ENCODE measurements around the gene RPS6KA4. TPM values are rescaled to one million over a fixed set of nuclear protein-coding genes. Genes with fewer than 3 reads are reported as not detected.
A peak's percentile ranks its signal among the peaks of the same experiment; 100 is the strongest.

RPS6KA4 gene
- total and polyA plus RNA-seq, 4 experiments from 2014 or later, result 6.7 to 38.7 (median 23.2) TPM

DNA sequence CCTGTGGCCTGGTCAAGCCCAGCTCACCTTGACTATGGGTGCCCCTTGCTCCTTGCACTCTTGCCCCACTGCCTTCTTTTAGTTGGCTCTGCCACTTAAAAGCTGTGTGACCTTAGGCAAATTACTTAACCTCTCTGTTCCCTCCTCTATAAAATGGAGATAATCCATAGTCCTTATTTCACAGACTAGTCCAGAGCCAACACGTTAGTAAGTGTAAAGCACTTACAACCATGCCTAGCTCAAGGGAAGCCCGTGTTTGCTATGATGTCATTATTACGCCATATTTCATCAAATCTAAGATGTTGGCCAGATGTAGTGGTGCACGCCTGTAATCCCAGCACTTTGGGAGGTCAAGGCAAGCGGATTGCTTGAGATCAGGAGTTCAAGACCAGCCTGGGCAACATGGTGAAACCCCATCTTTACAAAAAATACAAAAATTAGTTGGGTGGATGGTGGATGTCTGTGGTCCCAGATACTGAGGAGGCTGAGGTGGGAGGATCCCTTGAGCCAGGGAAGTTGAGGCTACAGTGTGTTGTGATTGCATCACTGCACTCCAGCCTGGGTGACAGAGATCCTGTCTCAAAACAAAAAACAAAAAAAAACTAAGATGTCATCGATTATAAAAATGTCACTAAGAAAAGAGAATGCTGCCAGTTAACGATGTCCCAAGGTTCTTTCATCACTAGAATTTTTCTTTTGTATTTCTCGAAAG is 21.3 kb upstream of the RPS6KA4 start:
- DNase-seq, result no peak
- intact Hi-C loops (cut with micrococcal nuclease), result no loop called here
- CTCF ChIA-PET (ENCODE audit: partially characterized antibody), result interaction anchor here (1.2 to 1.7 kb wide), 2 partner anchors 17 to 20 kb away, joined by 3 to 7 read pairs; partner anchors contain the start of genes PRDX5 and TRMT112
- POLR2A ChIA-PET (ENCODE audit: partially characterized antibody), result interaction anchor here (0.6 to 9.7 kb wide), 3 partner anchors 15 to 222 kb away, joined by 3 to 153 read pairs (median 3); partner anchors contain the start of genes PRDX5 and TRMT112
- Mint-ChIP-seq H3K27ac (peak overlapping the region in 5 of 7 donors; percentile 42 to 72 (median 60)), H3K36me3 (peaks cover 12 to 33% of the 10 kb centered on the region in 2 donors), H3K4me3 (peak overlapping the region in 2 of 8 donors; percentile 17 to 20), H3K27me3 (no peaks in the 10 kb centered on the region), H3K9me3 (no peaks in the 10 kb centered on the region), H3K4me1 (peaks cover 19 to 45% (median 32%) of the 10 kb centered on the region in 4 donors)
- H3K9me3 ChIP-seq (ENCODE audit: control insufficient read depth in 1 of 2, low read length in 2 of 2), result no peaks in the 10 kb centered on the region
- no peaks in the 10 kb centered on the region for H3K36me3 ChIP-seq (ENCODE audit: insufficient read depth, low read length)
- no peaks in the 10 kb centered on the region for H3K27me3 ChIP-seq (ENCODE audit: insufficient read depth, low read length)
- H3K27ac ChIP-seq (ENCODE audit: low read depth, low read length), result peak overlapping the region; percentile 81
- H3K4me1 ChIP-seq (ENCODE audit: insufficient read depth, low read length), result peaks cover 37% of the 10 kb centered on the region
- no peak overlapping the region for H3K4me3 ChIP-seq (ENCODE audit: low read length in 2 of 2)

DNA sequence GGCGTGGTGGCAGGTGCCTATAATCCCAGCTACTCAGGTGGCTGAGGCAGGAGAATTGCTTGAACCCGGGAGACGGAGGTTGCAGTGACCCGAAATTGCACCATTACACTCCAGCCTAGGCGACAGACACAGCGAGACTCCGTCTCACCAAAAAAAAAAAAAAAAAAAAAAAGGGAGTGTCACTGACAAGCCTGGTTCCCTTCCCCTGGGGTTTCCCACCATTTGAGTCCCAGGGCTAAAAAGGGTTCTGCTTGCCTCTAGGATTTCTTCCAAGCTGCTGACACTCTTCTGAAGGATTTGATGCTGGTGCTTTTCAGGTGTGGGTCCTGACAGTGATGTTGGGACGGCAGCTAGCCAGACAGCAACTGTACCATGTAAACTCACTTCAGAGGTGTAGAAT is 20.2 kb upstream of the RPS6KA4 start:
- Mint-ChIP-seq H3K4me3 (peak overlapping the region; percentile 81 to 93 (median 86)), H3K36me3 (peaks cover 12 to 33% of the 10 kb centered on the region in 2 donors), H3K27ac (peak overlapping the region; percentile 88 to 99 (median 96)), H3K9me3 (no peaks in the 10 kb centered on the region), H3K4me1 (peaks cover 19 to 46% (median 34%) of the 10 kb centered on the region in 4 donors), H3K27me3 (no peaks in the 10 kb centered on the region)
- ChIA-PET POLR2A (ENCODE audit: partially characterized antibody) (interaction anchor here (0.6 to 9.7 kb wide), 4 partner anchors 20 to 223 kb away, joined by 3 to 153 read pairs (median 26); partner anchors contain the start of genes PRDX5, RPS6KA4 and TRMT112), CTCF (ENCODE audit: partially characterized antibody) (interaction anchor here (1.7 kb wide), 1 partner anchor 21 kb away, joined by 7 read pairs; the partner anchor contains the start of genes PRDX5 and TRMT112)
- Histone ChIP-seq H3K27me3 (ENCODE audit: insufficient read depth, low read length) (no peaks in the 10 kb centered on the region), H3K27ac (ENCODE audit: low read depth, low read length) (peak overlapping the region; percentile 81), H3K9me3 (ENCODE audit: control insufficient read depth in 1 of 2, low read length in 2 of 2) (no peaks in the 10 kb centered on the region), H3K36me3 (ENCODE audit: insufficient read depth, low read length) (peaks cover 5% of the 10 kb centered on the region), H3K4me1 (ENCODE audit: insufficient read depth, low read length) (peaks cover 44% of the 10 kb centered on the region), H3K4me3 (ENCODE audit: low read length in 2 of 2) (no peak overlapping the region)
- intact Hi-C loops (cut with micrococcal nuclease), result no loop called here
- DNase-seq, result no peak

DNA sequence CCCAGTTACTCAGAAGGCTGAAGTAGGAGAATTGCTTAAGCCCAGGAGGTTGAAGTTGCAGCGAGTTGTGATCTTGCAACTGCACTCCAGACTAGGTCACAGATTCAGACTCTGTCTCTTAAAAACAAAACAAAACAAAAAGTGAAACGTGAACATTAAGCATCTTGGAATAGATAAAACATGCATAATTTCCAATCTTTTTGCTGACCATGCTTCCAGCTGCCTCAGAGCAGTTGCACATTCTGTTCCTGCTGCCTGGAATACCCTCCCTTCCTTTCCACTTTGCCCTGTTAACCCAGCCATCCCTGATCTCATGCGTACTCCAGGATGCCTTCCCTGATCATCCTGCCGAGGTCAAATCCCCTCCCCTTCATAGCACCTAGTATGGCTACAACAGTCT is 19.7 kb upstream of the RPS6KA4 start:
- Histone ChIP-seq H3K4me3 (ENCODE audit: low read length in 2 of 2) (peak overlapping the region; percentile 57 to 81), H3K4me1 (ENCODE audit: insufficient read depth, low read length) (peaks cover 44% of the 10 kb centered on the region), H3K36me3 (ENCODE audit: insufficient read depth, low read length) (peaks cover 11% of the 10 kb centered on the region), H3K27ac (ENCODE audit: low read depth, low read length) (peak overlapping the region; percentile 81), H3K27me3 (ENCODE audit: insufficient read depth, low read length) (no peaks in the 10 kb centered on the region), H3K9me3 (ENCODE audit: control insufficient read depth in 1 of 2, low read length in 2 of 2) (no peaks in the 10 kb centered on the region)
- Mint-ChIP-seq H3K9me3 (no peaks in the 10 kb centered on the region), H3K4me1 (peaks cover 18 to 46% (median 34%) of the 10 kb centered on the region in 4 donors), H3K36me3 (peaks cover 12 to 32% of the 10 kb centered on the region in 2 donors), H3K27me3 (no peaks in the 10 kb centered on the region), H3K27ac (peak overlapping the region; percentile 88 to 99 (median 96)), H3K4me3 (peak overlapping the region; percentile 81 to 93 (median 86))
- no peak for DNase-seq
- intact Hi-C loops (cut with micrococcal nuclease), result no loop called here
- ChIA-PET CTCF (ENCODE audit: partially characterized antibody) (interaction anchor here (4.9 kb wide), 1 partner anchor 22 kb away, joined by 40 read pairs; the partner anchor contains the start of genes PRDX5 and TRMT112), POLR2A (ENCODE audit: partially characterized antibody) (interaction anchor here (1.1 to 9.7 kb wide), 10 partner anchors 8 to 133 kb away, joined by 3 to 153 read pairs (median 4); partner anchors contain the start of genes FERMT3, PRDX5, RPS6KA4 and TRMT112)

DNA sequence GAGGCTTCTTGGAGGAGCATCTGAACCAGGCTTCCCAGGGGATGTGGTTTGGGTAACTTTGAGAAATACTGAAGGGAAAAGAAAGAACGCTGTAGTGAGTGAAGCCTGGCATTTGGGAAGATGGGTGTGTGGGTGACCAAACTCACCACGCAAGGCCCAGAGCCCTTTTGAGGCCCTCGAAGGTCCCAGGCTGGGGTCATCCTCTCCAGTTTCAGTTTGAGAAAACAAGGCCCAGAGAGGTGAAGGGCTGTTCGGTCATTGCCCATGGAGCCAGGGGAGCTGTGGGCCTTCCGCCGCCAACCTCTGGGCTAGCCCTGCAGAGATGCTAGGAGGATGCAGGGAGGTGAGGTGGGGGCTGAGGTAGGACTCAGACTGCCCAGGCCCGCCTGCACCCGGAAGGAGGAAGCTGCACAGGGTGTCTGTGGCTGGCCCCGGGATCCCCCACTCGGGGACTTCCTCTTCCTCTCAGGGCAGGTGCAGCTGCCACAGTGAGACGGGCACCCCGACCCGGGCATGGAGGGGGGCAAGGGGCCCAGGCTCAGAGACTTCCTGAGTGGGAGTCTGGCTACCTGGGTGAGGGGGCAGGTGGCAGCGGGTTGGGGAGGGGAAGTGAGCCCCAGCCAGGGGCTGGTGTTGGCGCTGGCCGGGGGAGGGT is 19.1 kb upstream of the RPS6KA4 start, which contains the start of gene CCDC88B:
TSS of gene CCDC88B (plus strand) at position 451 of the 655 bp plus-strand sequence. CDS start at position 514, 63 bp downstream.
- intact Hi-C loops (cut with micrococcal nuclease), result loop anchor here (1.0 kb wide), 2 partner anchors 23 to 35 kb away; partner anchors contain the start of genes ESRRA and TRMT112
- Mint-ChIP-seq H3K4me3 (peak within 1 kb of the TSS; percentile 81 to 93 (median 86)), H3K9me3 (no peaks in the 10 kb centered on the region), H3K4me1 (peaks cover 18 to 46% (median 34%) of the 10 kb centered on the region in 4 donors), H3K27me3 (no peaks in the 10 kb centered on the region), H3K36me3 (peaks cover 12 to 32% of the 10 kb centered on the region in 2 donors), H3K27ac (peak within 1 kb of the TSS; percentile 88 to 99 (median 96))
- CTCF ChIA-PET (ENCODE audit: partially characterized antibody), result interaction anchor here (0.8 to 4.9 kb wide), 3 partner anchors 8 to 338 kb away, joined by 3 to 40 read pairs (median 4); partner anchors contain the start of genes PRDX5 and TRMT112
- peaks cover 44% of the 10 kb centered on the region for H3K4me1 ChIP-seq (ENCODE audit: insufficient read depth, low read length)
- H3K9me3 ChIP-seq (ENCODE audit: control insufficient read depth in 1 of 2, low read length in 2 of 2), result no peaks in the 10 kb centered on the region
- no peaks in the 10 kb centered on the region for H3K27me3 ChIP-seq (ENCODE audit: insufficient read depth, low read length)
- H3K4me3 ChIP-seq (ENCODE audit: low read length in 2 of 2), result peak within 1 kb of the TSS; percentile 57 to 81
- H3K27ac ChIP-seq (ENCODE audit: low read depth, low read length), result peak within 1 kb of the TSS; percentile 81
- peak; percentile 88 to 96 (median 89) for DNase-seq
- POLR2A ChIA-PET (ENCODE audit: partially characterized antibody), result interaction anchor here (1.1 to 9.7 kb wide), 11 partner anchors 8 to 154 kb away, joined by 3 to 153 read pairs (median 4); partner anchors contain the start of genes FERMT3, PRDX5, RPS6KA4 and STIP1
- peaks cover 16% of the 10 kb centered on the region for H3K36me3 ChIP-seq (ENCODE audit: insufficient read depth, low read length)

DNA sequence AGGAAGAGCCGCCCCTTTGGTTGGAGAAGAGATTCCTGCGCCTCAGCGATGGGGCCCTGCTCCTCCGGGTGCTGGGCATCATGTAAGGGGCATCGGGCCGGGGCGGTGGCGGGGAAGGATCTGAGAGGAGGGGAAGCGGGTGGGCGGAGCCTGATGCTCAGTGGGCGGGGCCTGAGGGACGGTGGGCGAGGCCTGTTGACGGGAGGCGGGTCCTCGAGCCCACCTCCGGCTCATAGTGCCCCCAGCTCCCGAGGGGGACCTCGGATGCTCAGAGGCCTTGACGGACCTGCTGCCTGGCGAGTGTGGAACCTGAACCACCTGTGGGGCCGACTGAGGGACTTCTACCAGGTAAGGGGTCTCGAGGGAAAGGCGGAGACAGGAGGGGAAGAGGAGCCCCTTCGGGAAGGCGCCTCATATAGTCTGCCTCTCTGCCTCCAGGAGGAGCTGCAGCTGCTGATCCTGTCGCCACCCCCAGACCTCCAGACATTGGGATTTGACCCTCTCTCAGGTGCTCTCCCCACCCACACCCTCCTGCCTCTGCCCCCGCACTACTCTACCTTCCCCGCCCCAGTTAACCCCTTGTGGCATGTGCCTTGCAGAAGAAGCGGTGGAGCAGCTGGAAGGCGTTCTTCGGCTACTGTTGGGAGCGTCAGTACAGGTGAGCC is 18.2 kb upstream of the RPS6KA4 start:
- ChIA-PET CTCF (ENCODE audit: partially characterized antibody) (interaction anchor here (0.8 to 4.9 kb wide), 3 partner anchors 9 to 339 kb away, joined by 3 to 40 read pairs (median 4); partner anchors contain the start of genes PRDX5 and TRMT112), POLR2A (ENCODE audit: partially characterized antibody) (interaction anchor here (0.5 to 9.7 kb wide), 15 partner anchors 9 to 155 kb away, joined by 3 to 153 read pairs (median 4); partner anchors contain the start of genes FERMT3, GPR137, PRDX5 and RPS6KA4)
- no peaks in the 10 kb centered on the region for H3K27me3 ChIP-seq (ENCODE audit: insufficient read depth, low read length)
- peaks cover 22 to 51% (median 34%) of the 10 kb centered on the region in 4 donors for H3K4me1 Mint-ChIP-seq
- H3K9me3 Mint-ChIP-seq, result no peaks in the 10 kb centered on the region
- peak overlapping the region; percentile 81 to 93 (median 86) for H3K4me3 Mint-ChIP-seq
- peak overlapping the region; percentile 81 for H3K27ac ChIP-seq (ENCODE audit: low read depth, low read length)
- peaks cover 22% of the 10 kb centered on the region for H3K36me3 ChIP-seq (ENCODE audit: insufficient read depth, low read length)
- peak; percentile 56 to 70 (median 60) for DNase-seq
- intact Hi-C loops (cut with micrococcal nuclease), result loop anchor here (1.0 kb wide), 2 partner anchors 24 to 36 kb away; partner anchors contain the start of genes ESRRA and TRMT112
- H3K4me3 ChIP-seq (ENCODE audit: low read length in 2 of 2), result peak overlapping the region; percentile 57 to 81
- H3K36me3 Mint-ChIP-seq, result peaks cover 14 to 36% of the 10 kb centered on the region in 2 donors
- peaks cover 44% of the 10 kb centered on the region for H3K4me1 ChIP-seq (ENCODE audit: insufficient read depth, low read length)
- H3K27me3 Mint-ChIP-seq, result no peaks in the 10 kb centered on the region
- no peaks in the 10 kb centered on the region for H3K9me3 ChIP-seq (ENCODE audit: control insufficient read depth in 1 of 2, low read length in 2 of 2)
- H3K27ac Mint-ChIP-seq, result peak overlapping the region; percentile 88 to 99 (median 96)

DNA sequence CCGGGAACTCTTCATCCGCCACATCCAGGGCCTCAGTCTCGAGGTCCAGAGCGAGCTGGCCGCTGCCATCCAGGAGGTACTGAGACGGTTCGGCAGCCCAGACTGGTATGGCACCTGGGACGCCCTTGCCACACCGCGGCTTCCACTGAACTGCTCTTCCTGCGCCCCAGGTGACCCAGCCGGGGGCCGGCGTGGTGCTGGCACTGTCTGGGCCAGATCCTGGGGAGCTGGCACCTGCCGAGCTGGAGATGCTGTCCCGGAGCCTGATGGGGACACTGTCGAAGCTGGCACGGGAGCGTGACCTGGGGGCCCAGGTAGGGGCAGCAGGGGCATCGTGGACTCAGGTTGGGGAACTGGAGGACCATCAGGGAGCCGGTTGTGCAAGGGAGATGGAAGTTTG is 17.5 kb upstream of the RPS6KA4 start:
- Histone ChIP-seq H3K9me3 (ENCODE audit: control insufficient read depth in 1 of 2, low read length in 2 of 2) (no peaks in the 10 kb centered on the region), H3K27ac (ENCODE audit: low read depth, low read length) (peak overlapping the region; percentile 81), H3K4me3 (ENCODE audit: low read length in 2 of 2) (no peak overlapping the region), H3K27me3 (ENCODE audit: insufficient read depth, low read length) (no peaks in the 10 kb centered on the region), H3K36me3 (ENCODE audit: insufficient read depth, low read length) (peaks cover 22% of the 10 kb centered on the region), H3K4me1 (ENCODE audit: insufficient read depth, low read length) (peaks cover 44% of the 10 kb centered on the region)
- intact Hi-C loops (cut with micrococcal nuclease), result no loop called here
- Mint-ChIP-seq H3K4me3 (peak overlapping the region; percentile 81 to 93 (median 86)), H3K4me1 (peaks cover 22 to 51% (median 36%) of the 10 kb centered on the region in 4 donors), H3K36me3 (peaks cover 17 to 40% of the 10 kb centered on the region in 2 donors), H3K9me3 (no peaks in the 10 kb centered on the region), H3K27me3 (no peaks in the 10 kb centered on the region), H3K27ac (peak overlapping the region in 5 of 7 donors; percentile 46 to 88 (median 64))
- ChIA-PET CTCF (ENCODE audit: partially characterized antibody) (interaction anchor here (4.9 kb wide), 1 partner anchor 24 kb away, joined by 40 read pairs; the partner anchor contains the start of genes PRDX5 and TRMT112), POLR2A (ENCODE audit: partially characterized antibody) (interaction anchor here (0.5 to 9.7 kb wide), 7 partner anchors 17 to 135 kb away, joined by 3 to 153 read pairs (median 6); partner anchors contain the start of genes FERMT3, GPR137, PRDX5 and RPS6KA4)
- DNase-seq, result no peak
